Lung (tissue), 12 donors: ENCODE results near the gene EPB41L4A. TPM values are rescaled to one million over a fixed set of nuclear protein-coding genes. Genes with fewer than 3 reads are reported as not detected.

Experiments
- ATAC-seq: fragments of 200-7000 bp; cut with Tn5 transposase; one replicate; pipeline ENCODE4 v1.9.1; 2020; ENCODE audit warnings: moderate number of reproducible peaks; ENCODE audit not compliant: insufficient read depth, low FRiP score
- DNase-seq, 3 donors: peaks; one replicate each; pipeline ENCODE4 v3.0.0-alpha.2; 2013 to 2017
- H3K27ac ChIP-seq, 2 donors: one replicate each; pipeline ENCODE4 v1.5.1; 2013; ENCODE audit warnings: mild to moderate bottlenecking in 2 of 2, moderate library complexity in 2 of 2, control low read depth in 1 of 2, inconsistent platforms in 1 of 2, low read depth in 1 of 2, low read length in 1 of 2
- H3K27me3 ChIP-seq, 3 donors: one replicate each; pipeline ENCODE4 v1.5.1; 2013; ENCODE audit warnings: low read length in 2 of 3; ENCODE audit not compliant: control insufficient read depth in 3 of 3, insufficient read depth in 3 of 3
- H3K36me3 ChIP-seq, 4 donors: one replicate each; pipeline ENCODE4 v1.5.1; 2013; ENCODE audit warnings: low read length in 4 of 4, mild to moderate bottlenecking in 1 of 4, moderate library complexity in 1 of 4; ENCODE audit not compliant: control insufficient read depth in 4 of 4, insufficient read depth in 4 of 4
- H3K4me1 ChIP-seq, 5 donors: one replicate each; pipeline ENCODE4 v1.5.1; 2013; ENCODE audit warnings: low read length in 5 of 5, mild to moderate bottlenecking in 2 of 5, moderate library complexity in 1 of 5; ENCODE audit not compliant: control insufficient read depth in 5 of 5, insufficient read depth in 5 of 5
- H3K4me3 ChIP-seq: one replicate; pipeline ENCODE4 v1.5.1; 2013; ENCODE audit warnings: mild to moderate bottlenecking, control low read depth, moderate library complexity
- H3K9ac ChIP-seq, 2 donors: one replicate each; pipeline ENCODE4 v1.5.1; 2013; ENCODE audit warnings: low read length in 2 of 2, control low read depth in 1 of 2; ENCODE audit not compliant: insufficient read depth in 1 of 2
- H3K9me3 ChIP-seq, 4 donors: one replicate each; pipeline ENCODE4 v1.5.1; 2013; ENCODE audit warnings: low read length in 3 of 4, mild to moderate bottlenecking in 1 of 4, moderate library complexity in 1 of 4; ENCODE audit not compliant: control insufficient read depth in 4 of 4, insufficient read depth in 3 of 4
- CTCF ChIP-seq: IDR thresholded peaks from 2 replicates; pipeline ENCODE4 v1.5.1; 2012; ENCODE audit warnings: mild to moderate bottlenecking; ENCODE audit errors: control extremely low read depth, extremely low read depth
- WGBS, 2 donors: extraction: QIAGEN DNeasy Blood & Tissue Kit; methylation state at CpG; one replicate each; pipeline ENCODE4 v1.1.7; 2013; 5-methylcytosine and 5-hydroxymethylcytosine counted together
- polyA plus RNA-seq, 2 donors: library from polyadenylated mRNA; stranded (reverse); fragments of 200-250 nt; gene quantifications; one replicate each; pipeline ENCODE4 v1.2.1, GENCODE V29; 2013
- total RNA-seq, 2 donors: library from RNA; depleted of rRNA in 1 of 2; stranded (reverse); fragments of >200 nt in 1 of 2; gene quantifications; one replicate each; pipeline ENCODE4 v1.2.1, GENCODE V29; 2014 to 2021
- donor health status: control.
- donor health status: control.
- donor health status: Bipolar disorder and iron deficiency.
- donor health status: healthy.
- donor health status: DM: yes; HTN: yes; CAD: no.

EPB41L4A gene
- total and polyA plus RNA-seq, 4 donors, result 4.6 to 44.5 (median 14.9) TPM

GRCh38 chr5:112346411-112347044, 72.5 kb downstream of the EPB41L4A start:
- DNase-seq, result no peak
- WGBS, 2 donors, result 46 to 69% methylated on average over 3 of the region's 3 CpGs
- H3K27me3 ChIP-seq, result no peaks in the 10 kb centered on the region
- H3K27ac ChIP-seq, result no peak overlapping the region
- H3K36me3 ChIP-seq, result no peaks in the 10 kb centered on the region
- H3K9ac ChIP-seq, result no peak overlapping the region
- ATAC-seq, result no peak
- H3K4me3 ChIP-seq, result no peak overlapping the region
- no peaks in the 10 kb centered on the region for H3K9me3 ChIP-seq
- peaks cover 0 to 30% (median 3%) of the 10 kb centered on the region in 5 donors for H3K4me1 ChIP-seq
- TF ChIP-seq CTCF, result no peak

GRCh38 chr5:112344540-112344939, 74.5 kb downstream of the EPB41L4A start:
- ATAC-seq (no peak), DNase-seq (no peak)
- no peak overlapping the region for H3K4me3 ChIP-seq
- no peaks in the 10 kb centered on the region for H3K9me3 ChIP-seq
- no peaks in the 10 kb centered on the region for H3K36me3 ChIP-seq
- H3K27ac ChIP-seq, result no peak overlapping the region
- H3K4me1 ChIP-seq, result peaks cover 0 to 33% (median 5%) of the 10 kb centered on the region in 5 donors
- no peak overlapping the region for H3K9ac ChIP-seq
- 90 to 92% methylated on average over 3 of the region's 3 CpGs for WGBS, 2 donors
- no peaks in the 10 kb centered on the region for H3K27me3 ChIP-seq
- TF ChIP-seq CTCF, result no peak

GRCh38 chr5:112342389-112342788, 76.7 kb downstream of the EPB41L4A start:
- TF ChIP-seq CTCF, result no peak
- no peaks in the 10 kb centered on the region for H3K9me3 ChIP-seq
- H3K36me3 ChIP-seq, result no peaks in the 10 kb centered on the region
- H3K4me1 ChIP-seq, result peaks cover 0 to 38% (median 7%) of the 10 kb centered on the region in 5 donors
- DNase-seq, result no peak
- ATAC-seq, result no peak
- H3K27ac ChIP-seq, result no peak overlapping the region
- WGBS, 2 donors, result 50 to 62% methylated on average over 3 of the region's 3 CpGs
- no peak overlapping the region for H3K9ac ChIP-seq
- no peaks in the 10 kb centered on the region for H3K27me3 ChIP-seq
- no peak overlapping the region for H3K4me3 ChIP-seq

- no peak for DNase-seq
- ATAC-seq, result no peak
- 92 to 93% methylated on average over 8 of the region's 8 CpGs for WGBS, 2 donors
- TF ChIP-seq CTCF, result no peak
- Histone ChIP-seq H3K9ac (no peak overlapping the region), H3K27me3 (no peaks in the 10 kb centered on the region), H3K27ac (peak overlapping the region in 1 of 2 donors; percentile 17), H3K4me3 (no peak overlapping the region), H3K9me3 (no peaks in the 10 kb centered on the region), H3K36me3 (no peaks in the 10 kb centered on the region), H3K4me1 (peaks cover 0 to 33% (median 7%) of the 10 kb centered on the region in 5 donors)
Observed at GRCh38 chr5:112339761-112340160, 79.3 kb downstream of the EPB41L4A start.
